ENCODE measurements around the gene PAGR1. TPM values are rescaled to one million over a fixed set of nuclear protein-coding genes. Genes with fewer than 3 reads are reported as not detected.
A peak's percentile ranks its signal among the peaks of the same experiment; 100 is the strongest.

Gene PAGR1
- total and polyA plus RNA-seq, 4 donors = 14.9 to 85.3 (median 26.9) TPM

GRCh38 chr16:29805232-29806098, 10.5 kb upstream of the PAGR1 start:
- no peaks in the 10 kb centered on the region for H3K36me3 ChIP-seq (ENCODE audit: control insufficient read depth in 1 of 2, insufficient read depth in 2 of 2, low read length in 1 of 2)
- ATAC-seq (ENCODE audit: low FRiP score) = peak; percentile 95
- H3K27ac ChIP-seq (ENCODE audit: low read depth in 1 of 2, low read length in 2 of 2) = peak overlapping the region; percentile 23 to 80
- intact Hi-C loops (cut with DNase I) = loop anchor here in 1 of 2 donors (5.0 kb wide), 1 partner anchor 572 kb away; no protein-coding TSS in a partner anchor
- WGBS, 2 donors = 0 to 1% methylated on average over 60 to 102 of the region's 103 CpGs
- H3K4me1 ChIP-seq (ENCODE audit: control insufficient read depth in 1 of 2, insufficient read depth in 2 of 2, low read length in 2 of 2) = no peaks in the 10 kb centered on the region
- H3K4me3 ChIP-seq (ENCODE audit: low read length in 2 of 2) = peak overlapping the region; percentile 20 to 38
- H3K27me3 ChIP-seq (ENCODE audit: control insufficient read depth in 1 of 2, insufficient read depth in 2 of 2, low read length in 1 of 2) = no peaks in the 10 kb centered on the region
- H3K9me3 ChIP-seq (ENCODE audit: control insufficient read depth, low read length) = no peaks in the 10 kb centered on the region
- peak; percentile 99 for DNase-seq

- no peaks in the 10 kb centered on the region for H3K9me3 ChIP-seq (ENCODE audit: control insufficient read depth, low read length)
- H3K27ac ChIP-seq (ENCODE audit: low read depth in 1 of 2, low read length in 2 of 2) = peak within 1 kb of the TSS; percentile 47 to 88
- H3K4me3 ChIP-seq (ENCODE audit: low read length in 2 of 2) = peak within 1 kb of the TSS; percentile 69 to 73
- H3K27me3 ChIP-seq (ENCODE audit: control insufficient read depth in 1 of 2, insufficient read depth in 2 of 2, low read length in 1 of 2) = no peaks in the 10 kb centered on the region
- WGBS, 2 donors = 1 to 8% methylated on average over 2 to 65 of the region's 67 CpGs
- no peaks in the 10 kb centered on the region for H3K4me1 ChIP-seq (ENCODE audit: control insufficient read depth in 1 of 2, insufficient read depth in 2 of 2, low read length in 2 of 2)
- intact Hi-C loops (cut with DNase I) = loop anchor here in 1 of 2 donors (5.0 kb wide), 1 partner anchor 571 kb away; no protein-coding TSS in a partner anchor
- H3K36me3 ChIP-seq (ENCODE audit: control insufficient read depth in 1 of 2, insufficient read depth in 2 of 2, low read length in 1 of 2) = no peaks in the 10 kb centered on the region
- ATAC-seq (ENCODE audit: low FRiP score) = peak; percentile 5
- no peak for DNase-seq
Measured at GRCh38 chr16:29806099-29806579, 9.8 kb upstream of the PAGR1 start, which contains the start of gene MAZ. MAZ (plus strand) TSS chr16:29806529; CDS start chr16:29806702, 173 bp downstream.

GRCh38 chr16:29806641-29807425, 9.1 kb upstream of the PAGR1 start:
- no peak for ATAC-seq (ENCODE audit: low FRiP score)
- intact Hi-C loops (cut with DNase I) = loop anchor here in 1 of 2 donors (5.0 kb wide), 1 partner anchor 570 kb away; no protein-coding TSS in a partner anchor
- Histone ChIP-seq H3K4me3 (ENCODE audit: low read length in 2 of 2) (peak overlapping the region; percentile 69 to 73), H3K27ac (ENCODE audit: low read depth in 1 of 2, low read length in 2 of 2) (peak overlapping the region; percentile 47 to 88), H3K27me3 (ENCODE audit: control insufficient read depth in 1 of 2, insufficient read depth in 2 of 2, low read length in 1 of 2) (no peaks in the 10 kb centered on the region), H3K36me3 (ENCODE audit: control insufficient read depth in 1 of 2, insufficient read depth in 2 of 2, low read length in 1 of 2) (no peaks in the 10 kb centered on the region), H3K9me3 (ENCODE audit: control insufficient read depth, low read length) (no peaks in the 10 kb centered on the region), H3K4me1 (ENCODE audit: control insufficient read depth in 1 of 2, insufficient read depth in 2 of 2, low read length in 2 of 2) (no peaks in the 10 kb centered on the region)
- peak in 1 of 2 donors; percentile 81 for DNase-seq
- 1% methylated on average over 59 to 99 of the region's 99 CpGs for WGBS, 2 donors

GRCh38 chr16:29807426-29808218, 8.3 kb upstream of the PAGR1 start:
- no peaks in the 10 kb centered on the region for H3K4me1 ChIP-seq (ENCODE audit: control insufficient read depth in 1 of 2, insufficient read depth in 2 of 2, low read length in 2 of 2)
- intact Hi-C loops (cut with DNase I) = loop anchor here in 1 of 2 donors (5.0 kb wide), 1 partner anchor 570 kb away; no protein-coding TSS in a partner anchor
- H3K27ac ChIP-seq (ENCODE audit: low read depth in 1 of 2, low read length in 2 of 2) = peak overlapping the region in 1 of 2 donors; percentile 50
- 1% methylated on average over 45 to 69 of the region's 69 CpGs for WGBS, 2 donors
- H3K9me3 ChIP-seq (ENCODE audit: control insufficient read depth, low read length) = no peaks in the 10 kb centered on the region
- no peaks in the 10 kb centered on the region for H3K27me3 ChIP-seq (ENCODE audit: control insufficient read depth in 1 of 2, insufficient read depth in 2 of 2, low read length in 1 of 2)
- DNase-seq = peak; percentile 95
- H3K4me3 ChIP-seq (ENCODE audit: low read length in 2 of 2) = peak overlapping the region; percentile 69 to 73
- no peaks in the 10 kb centered on the region for H3K36me3 ChIP-seq (ENCODE audit: control insufficient read depth in 1 of 2, insufficient read depth in 2 of 2, low read length in 1 of 2)
- peak; percentile 55 for ATAC-seq (ENCODE audit: low FRiP score)

GRCh38 chr16:29808219-29808900, 7.6 kb upstream of the PAGR1 start:
- no peaks in the 10 kb centered on the region for H3K36me3 ChIP-seq (ENCODE audit: control insufficient read depth in 1 of 2, insufficient read depth in 2 of 2, low read length in 1 of 2)
- peak overlapping the region in 1 of 2 donors; percentile 50 for H3K27ac ChIP-seq (ENCODE audit: low read depth in 1 of 2, low read length in 2 of 2)
- no peak for ATAC-seq (ENCODE audit: low FRiP score)
- H3K4me1 ChIP-seq (ENCODE audit: control insufficient read depth in 1 of 2, insufficient read depth in 2 of 2, low read length in 2 of 2) = no peaks in the 10 kb centered on the region
- WGBS, 2 donors = 35 to 36% methylated on average over 25 of the region's 25 CpGs
- H3K27me3 ChIP-seq (ENCODE audit: control insufficient read depth in 1 of 2, insufficient read depth in 2 of 2, low read length in 1 of 2) = no peaks in the 10 kb centered on the region
- intact Hi-C loops (cut with DNase I) = loop anchor here in 1 of 2 donors (5.0 kb wide), 1 partner anchor 569 kb away; no protein-coding TSS in a partner anchor
- peak overlapping the region in 1 of 2 donors; percentile 1 for H3K4me3 ChIP-seq (ENCODE audit: low read length in 2 of 2)
- peak in 1 of 2 donors; percentile 66 for DNase-seq
- no peaks in the 10 kb centered on the region for H3K9me3 ChIP-seq (ENCODE audit: control insufficient read depth, low read length)

GRCh38 chr16:29809031-29809747, 6.8 kb upstream of the PAGR1 start:
- Histone ChIP-seq H3K9me3 (ENCODE audit: control insufficient read depth, low read length) (no peaks in the 10 kb centered on the region), H3K27ac (ENCODE audit: low read depth in 1 of 2, low read length in 2 of 2) (peak overlapping the region in 1 of 2 donors; percentile 15), H3K27me3 (ENCODE audit: control insufficient read depth in 1 of 2, insufficient read depth in 2 of 2, low read length in 1 of 2) (no peaks in the 10 kb centered on the region), H3K36me3 (ENCODE audit: control insufficient read depth in 1 of 2, insufficient read depth in 2 of 2, low read length in 1 of 2) (no peaks in the 10 kb centered on the region), H3K4me1 (ENCODE audit: control insufficient read depth in 1 of 2, insufficient read depth in 2 of 2, low read length in 2 of 2) (no peaks in the 10 kb centered on the region), H3K4me3 (ENCODE audit: low read length in 2 of 2) (no peak overlapping the region)
- intact Hi-C loops (cut with DNase I) = loop anchor here in 1 of 2 donors (5.0 kb wide), 1 partner anchor 568 kb away; no protein-coding TSS in a partner anchor
- ATAC-seq (ENCODE audit: low FRiP score) (no peak), DNase-seq (peak in 1 of 2 donors; percentile 59)
- WGBS, 2 donors = 67 to 71% methylated on average over 31 of the region's 31 CpGs
